ENCODE measurements around the gene TMEM225B.
"Not testable (repeated sequence)": the region's sequence is repeated elsewhere in the genome, so short reads cannot be mapped to it uniquely, and the experiment has no call there.

TMEM225B gene, protein sequence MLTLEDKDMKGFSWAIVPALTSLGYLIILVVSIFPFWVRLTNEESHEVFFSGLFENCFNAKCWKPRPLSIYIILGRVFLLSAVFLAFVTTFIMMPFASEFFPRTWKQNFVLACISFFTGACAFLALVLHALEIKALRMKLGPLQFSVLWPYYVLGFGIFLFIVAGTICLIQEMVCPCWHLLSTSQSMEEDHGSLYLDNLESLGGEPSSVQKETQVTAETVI

DNA sequence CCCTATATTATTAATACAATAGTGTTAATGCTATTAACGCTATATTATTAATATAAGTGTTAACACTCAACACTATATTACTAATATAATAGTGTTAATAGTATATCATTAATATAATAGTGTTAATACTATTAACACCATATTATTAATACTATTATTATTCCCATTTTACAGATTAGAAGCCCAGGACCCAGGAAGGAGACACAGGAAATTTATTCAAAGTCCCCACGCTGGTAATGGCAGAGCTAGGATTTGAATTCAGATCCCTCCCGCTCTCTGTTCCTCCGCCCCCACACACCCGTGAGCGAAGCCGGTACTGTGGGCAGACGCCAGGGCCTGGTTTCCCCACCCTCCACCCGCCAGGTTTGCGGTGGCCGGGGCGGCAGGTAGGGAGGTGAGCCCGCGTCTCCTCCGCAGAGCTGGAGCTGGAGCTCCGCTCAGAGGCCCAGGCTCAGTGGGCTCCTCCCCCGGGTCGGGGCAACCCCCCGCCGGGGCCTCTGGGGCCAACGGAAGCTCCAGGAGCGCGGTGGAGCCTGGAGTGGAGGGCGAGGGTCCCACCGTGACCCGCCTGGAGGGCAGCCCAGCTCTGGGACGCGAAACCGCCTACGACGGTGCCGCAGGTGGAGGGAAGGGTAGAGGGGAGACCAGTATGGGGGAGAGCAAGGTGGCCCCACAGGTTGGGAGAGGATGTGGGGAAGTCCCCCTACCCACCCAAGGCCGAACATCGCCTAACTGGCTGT lies at the start of gene TMEM225B:
Gene TMEM225B (plus strand): TSS at position 506 of the 740 bp plus-strand sequence. CDS start 6,122 bp downstream, outside the sequence.
- no peak for DNase-seq

DNA sequence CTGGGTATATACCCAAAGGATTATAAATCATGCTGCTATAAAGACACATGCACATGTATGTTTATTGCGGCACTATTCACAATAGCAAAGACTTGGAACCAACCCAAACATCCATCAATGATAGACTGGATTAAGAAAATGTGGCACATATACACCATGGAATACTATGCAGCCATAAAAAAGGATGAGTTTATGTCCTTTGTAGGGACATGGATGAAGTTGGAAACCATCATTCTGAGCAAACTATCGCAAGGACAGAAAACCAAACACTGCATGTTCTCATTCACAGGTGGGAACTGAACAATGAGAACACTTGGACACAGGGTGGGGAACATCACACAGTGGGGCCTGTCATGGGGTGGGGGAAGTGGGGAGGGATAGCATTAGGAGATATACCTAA lies 48.5 kb upstream of the TMEM225B start:
- not testable (repeated sequence) for DNase-seq

DNA sequence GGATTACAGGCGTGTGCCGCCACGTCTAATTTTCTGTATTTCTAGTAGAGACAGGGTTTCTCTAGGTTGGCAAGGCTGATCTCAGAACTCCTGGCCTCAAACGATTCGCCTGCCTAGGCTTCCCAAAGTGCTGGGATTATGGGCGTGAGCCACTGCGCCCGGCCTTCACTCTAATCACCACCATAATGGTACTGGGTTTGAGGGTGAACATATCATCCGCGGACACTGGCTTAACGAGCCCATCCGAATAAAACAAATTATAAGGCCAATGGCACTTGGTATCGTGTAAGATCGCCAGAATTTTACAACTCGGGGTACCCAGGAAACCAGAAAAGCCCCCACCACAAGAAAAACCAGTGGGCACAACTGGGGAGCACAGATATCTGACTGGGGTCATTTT lies 46.7 kb upstream of the TMEM225B start:
- DNase-seq = no peak

DNA sequence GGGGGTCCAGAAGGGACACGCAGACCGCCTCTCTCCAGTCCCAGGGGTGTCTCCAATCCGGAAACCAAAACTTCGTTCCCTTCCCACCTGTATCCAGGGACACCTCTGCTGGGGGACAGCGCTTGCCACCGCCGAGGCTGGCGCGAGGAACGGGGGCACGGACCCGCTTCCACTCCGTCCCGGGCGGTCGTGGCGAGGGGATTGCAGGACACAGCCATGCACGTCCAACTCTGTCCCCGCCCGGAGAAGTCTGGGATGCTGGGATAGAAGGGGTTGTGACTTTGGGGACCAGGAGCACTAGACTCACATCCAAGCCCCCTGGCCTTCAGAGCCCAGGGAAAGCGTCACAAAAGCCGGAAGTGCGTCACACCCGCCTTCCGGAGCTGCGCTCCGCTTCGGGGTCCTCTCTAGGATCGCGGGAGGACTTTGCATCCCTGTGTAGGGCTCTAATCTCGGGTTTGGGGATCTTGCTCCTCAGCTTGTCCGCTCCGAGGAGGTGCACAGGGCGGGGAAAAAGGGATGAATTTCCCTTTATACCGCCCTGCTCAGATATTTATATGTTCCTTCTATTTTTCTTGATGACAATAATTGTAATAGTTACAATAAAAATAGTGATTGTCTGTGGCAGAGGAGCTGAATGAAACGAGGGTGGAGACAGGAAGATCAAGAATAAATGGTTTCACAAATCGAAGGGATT lies 46.2 kb upstream of the TMEM225B start, which contains the start of gene FAM200A:
Gene FAM200A (minus strand): TSS at position 348 of the 697 bp plus-strand sequence. CDS start 3,707 bp downstream, outside the sequence.
- DNase-seq = peak; percentile 89

DNA sequence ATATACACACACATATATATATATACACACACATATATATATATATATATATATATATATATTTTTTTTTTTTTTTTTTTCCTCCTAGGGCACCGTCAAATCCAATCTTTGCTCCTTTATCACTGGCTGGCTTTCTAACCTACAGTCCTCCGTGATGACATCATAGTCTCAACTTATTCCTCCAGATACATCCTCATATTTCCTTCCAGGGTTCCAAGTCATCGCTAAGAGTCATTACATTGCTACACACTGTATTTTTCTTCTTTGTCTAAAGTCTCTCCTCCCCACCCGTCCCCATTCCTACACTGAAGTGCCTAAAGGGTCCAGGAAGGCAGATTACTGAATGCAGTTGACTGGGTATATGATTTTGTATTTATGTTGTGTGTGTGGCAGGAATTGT lies 45.0 kb upstream of the TMEM225B start:
- DNase-seq = no peak

DNA sequence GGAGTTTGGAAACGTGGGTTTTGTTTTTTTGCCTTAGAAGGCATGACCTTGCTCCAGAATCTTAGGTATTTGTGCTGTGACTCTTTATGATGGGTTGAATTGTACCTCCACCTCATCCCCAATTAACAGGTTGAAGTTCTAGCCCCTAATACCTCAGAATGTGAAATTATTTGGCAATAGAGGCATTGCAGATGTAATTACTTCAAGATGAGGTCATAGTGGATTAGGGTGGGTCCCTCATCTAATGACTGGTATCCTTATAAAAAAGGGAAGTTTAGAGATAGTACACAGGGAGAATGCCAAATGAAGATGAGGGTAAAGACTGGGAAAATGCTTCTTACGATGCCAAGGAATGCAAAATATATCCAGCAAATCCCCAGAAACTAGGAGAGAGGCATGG lies 43.1 kb upstream of the TMEM225B start:
- no peak for DNase-seq

DNA sequence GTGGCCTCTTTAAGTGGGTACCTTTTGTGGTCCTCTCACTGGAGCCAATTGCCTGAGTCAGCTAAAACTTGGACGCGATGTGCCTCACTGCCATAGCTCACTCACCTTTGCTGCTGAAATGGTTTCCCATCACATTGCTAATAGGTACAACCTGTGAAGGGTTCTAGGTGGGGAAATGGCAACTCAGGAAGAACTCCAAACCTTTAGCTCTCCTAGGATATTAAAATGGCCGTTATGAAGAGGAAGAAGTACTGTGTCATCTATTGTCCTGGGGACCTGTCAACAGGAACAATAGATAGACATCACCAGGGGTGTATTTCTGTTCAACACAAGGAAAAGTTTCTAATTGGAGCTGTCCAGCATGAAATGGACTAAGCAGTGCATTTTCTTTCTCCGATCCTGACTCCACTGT lies 40.9 kb upstream of the TMEM225B start:
- DNase-seq = no peak

DNA sequence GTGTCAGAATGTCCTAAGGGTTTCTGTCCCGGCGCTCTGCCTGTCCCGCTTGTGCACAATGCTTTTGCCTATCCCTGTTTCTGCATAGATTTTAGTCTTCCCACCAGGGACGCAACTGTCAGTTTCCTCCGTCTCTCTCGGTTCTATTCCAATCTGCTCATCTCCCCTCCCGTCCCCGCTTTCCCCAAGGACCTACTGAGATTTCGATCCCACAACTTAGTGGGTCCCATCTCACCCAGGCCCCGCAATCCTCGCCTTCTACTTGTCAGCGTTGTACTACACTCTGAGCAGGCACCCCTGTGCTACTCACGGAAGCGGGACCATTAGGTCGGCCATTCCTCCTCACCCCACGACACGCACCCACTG lies 40.1 kb upstream of the TMEM225B start:
- no peak for DNase-seq

DNA sequence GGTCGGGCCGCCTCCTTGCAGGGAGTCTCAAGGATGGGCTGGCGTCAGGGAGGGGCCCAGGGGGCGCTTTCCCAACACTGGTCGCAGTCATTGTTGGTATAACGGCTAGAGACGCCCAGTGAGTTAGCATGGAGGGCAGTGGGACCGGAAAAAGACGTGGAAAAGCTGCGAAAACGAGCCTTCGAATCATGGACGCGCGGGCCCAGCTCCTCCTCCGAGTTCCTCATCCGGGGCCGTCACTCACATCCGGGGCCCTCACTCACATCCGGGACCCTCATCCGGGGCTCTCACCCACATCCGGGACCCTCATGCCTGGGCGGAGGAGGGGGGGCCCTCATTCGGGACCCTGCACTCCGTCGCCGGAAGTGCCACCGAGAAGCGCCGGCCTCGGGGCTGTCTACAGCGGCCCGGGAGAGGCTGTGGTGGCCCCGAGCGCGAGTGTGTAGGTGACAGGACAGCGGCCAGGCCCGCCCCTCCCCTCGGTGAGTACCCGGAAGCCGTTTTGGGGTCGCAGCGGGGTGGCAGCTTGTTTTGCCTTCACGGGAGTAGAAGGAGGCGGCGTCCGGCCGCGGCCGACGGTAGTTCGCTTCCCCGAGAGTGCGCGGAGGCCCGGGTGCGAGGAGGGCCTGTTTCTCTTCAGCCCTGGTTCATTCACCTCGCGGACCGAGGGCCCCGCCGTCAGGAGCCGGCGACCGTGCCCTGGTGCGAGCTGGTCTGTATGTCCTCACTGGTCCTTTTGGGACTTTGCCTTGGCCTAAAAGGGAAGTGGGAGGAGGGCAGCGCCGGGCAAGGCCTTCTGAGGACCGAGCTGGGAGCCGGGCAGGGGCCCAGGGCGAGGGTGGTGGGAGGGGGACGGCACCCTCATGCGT lies 39.5 kb upstream of the TMEM225B start, which contains the start of gene ZNF655:
Gene ZNF655 (plus strand): TSS at position 337 of the 869 bp plus-strand sequence. CDS start 1,918 bp downstream, outside the sequence.
- peak; percentile 94 for DNase-seq

DNA sequence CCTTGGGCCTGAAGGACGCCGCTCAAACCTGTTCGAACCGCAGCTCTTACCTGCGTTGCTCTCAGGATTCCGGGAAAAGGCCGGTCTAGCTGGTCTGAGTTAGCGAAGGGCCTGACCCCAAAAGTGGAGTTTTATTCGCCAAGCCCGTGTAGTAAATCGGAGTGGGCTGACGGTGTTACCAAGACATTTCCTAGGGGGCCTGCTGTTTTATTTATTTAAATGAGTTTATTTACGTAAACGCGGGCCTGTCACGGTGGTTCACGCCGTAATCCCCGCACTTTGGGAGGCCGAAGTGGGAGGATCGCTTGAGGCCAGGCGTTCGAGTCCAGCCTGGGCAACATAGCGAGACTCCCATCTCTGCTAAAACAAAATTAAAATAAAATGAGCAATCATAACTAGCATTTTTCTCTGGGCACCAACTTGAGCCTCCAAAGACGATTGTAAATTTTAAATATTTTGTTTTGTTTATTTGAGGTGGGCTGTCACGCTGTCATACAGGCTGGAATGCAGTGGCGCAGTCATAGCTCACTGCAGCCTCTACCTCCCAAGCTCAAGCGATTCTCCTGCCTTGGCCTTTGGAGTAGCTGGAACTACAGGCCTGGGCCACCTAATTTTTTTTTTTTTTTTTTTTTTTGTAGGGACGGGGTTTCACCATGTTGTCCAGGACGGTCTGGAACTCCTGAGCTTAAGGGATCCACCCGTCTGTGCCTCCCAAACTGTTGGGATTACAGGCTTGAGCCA lies 38.7 kb upstream of the TMEM225B start:
- DNase-seq = no peak

DNA sequence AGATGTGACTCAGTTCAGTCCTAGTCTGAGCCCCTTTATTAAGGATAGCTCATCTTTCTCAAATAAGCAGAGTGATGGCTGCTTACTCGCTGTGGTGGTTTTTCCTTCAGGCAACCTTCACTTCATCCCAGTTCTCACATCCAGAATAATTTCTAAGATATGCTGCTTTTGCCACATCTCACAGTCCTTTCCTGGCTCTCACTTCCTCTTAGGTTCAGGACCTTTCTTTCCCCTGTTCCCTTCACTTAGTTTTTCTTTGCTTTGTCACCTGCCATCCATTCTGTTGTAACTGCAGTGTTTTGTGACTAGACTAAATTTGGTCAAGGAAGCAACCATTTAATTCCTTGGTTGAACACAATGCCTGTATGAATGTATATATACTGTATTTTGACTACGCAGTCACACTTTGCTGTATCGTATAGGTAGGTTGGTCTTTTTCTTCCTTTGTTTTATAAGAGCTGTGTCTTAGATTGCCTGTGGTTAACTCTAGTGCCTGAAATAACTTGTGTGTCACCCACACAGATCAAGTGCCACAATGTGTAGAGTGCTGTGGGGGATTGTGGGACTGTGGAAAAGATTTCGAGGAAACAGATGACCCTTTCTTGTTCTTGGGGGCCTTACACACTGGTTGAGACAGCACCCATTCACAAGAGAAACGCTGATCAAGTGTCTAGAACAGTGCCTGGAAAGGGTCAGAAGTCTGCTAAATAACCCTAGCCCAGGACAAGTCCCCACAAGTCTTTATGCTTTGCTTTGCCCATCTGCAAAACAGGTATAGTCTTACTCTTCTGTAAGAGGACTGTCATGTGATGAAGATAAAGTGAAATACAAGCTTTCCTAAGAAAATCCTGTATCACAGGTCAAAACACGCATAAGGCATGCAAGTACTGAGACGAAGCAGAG lies 37.0 kb upstream of the TMEM225B start:
- no peak for DNase-seq

DNA sequence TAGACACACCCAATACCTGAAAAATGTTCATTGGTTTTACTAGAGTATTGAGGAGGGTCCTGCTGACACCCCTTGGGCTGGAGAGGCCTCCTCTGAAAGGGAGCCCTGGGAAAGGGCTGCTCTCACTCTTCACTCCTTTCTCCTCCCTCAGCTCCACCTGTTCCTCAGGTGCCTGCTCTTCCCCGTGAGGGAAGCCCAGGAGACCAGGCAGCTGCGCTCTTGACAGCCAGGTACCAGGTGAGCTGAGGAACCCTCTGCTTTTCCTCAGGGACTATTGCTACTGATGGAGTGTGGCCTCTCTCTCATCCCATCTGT lies 36.4 kb upstream of the TMEM225B start:
- DNase-seq = no peak

DNA sequence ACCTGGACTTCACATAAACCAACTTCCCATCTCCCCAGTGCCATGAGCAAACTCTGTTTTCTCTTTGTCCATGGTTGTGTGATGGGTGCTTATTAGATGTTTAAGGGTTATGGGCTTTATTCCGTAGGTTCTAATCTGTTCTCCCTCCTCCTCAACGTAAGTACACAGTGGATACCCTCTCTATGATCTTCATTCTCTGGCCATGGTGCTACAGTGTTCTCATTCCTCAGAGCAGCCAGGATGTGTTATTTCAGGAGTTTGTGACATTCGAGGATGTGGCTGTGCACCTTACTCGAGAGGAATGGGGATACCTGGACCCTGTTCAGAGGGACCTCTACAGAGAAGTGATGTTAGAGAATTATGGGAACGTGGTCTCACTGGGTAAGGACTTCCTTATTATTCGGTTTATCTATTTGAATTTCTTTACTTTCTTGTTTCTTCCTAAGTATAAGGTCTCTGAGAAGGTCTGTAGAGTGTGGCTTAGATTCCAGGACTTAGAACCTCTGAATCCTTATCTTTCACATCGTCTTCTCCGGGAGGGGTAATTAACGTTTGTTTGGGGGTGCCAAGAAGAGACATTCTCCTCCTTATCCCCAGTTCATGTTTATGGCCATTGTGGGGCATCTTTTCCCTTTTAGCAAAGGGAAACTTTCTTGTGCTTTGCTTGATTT lies 35.8 kb upstream of the TMEM225B start:
- DNase-seq = no peak

DNA sequence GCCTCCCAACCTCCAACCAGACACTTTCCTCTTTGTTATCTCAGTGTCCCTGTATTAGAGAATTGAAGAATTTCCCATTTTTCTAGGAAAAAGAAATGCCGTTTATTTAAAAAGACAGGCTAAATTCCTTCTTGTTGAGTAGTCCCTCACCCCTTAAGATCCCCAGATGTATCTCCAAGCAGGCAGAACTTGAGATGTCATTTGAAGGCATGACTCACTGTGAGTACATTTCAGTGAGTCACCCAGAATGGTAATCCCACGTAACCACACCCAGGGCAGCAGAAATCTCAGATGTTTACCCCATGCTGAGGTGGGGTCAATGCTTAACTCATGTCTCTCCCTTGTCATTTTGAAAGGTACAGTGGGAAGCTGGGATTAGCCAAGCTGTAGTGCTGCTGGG lies 35.2 kb upstream of the TMEM225B start:
- no peak for DNase-seq

DNA sequence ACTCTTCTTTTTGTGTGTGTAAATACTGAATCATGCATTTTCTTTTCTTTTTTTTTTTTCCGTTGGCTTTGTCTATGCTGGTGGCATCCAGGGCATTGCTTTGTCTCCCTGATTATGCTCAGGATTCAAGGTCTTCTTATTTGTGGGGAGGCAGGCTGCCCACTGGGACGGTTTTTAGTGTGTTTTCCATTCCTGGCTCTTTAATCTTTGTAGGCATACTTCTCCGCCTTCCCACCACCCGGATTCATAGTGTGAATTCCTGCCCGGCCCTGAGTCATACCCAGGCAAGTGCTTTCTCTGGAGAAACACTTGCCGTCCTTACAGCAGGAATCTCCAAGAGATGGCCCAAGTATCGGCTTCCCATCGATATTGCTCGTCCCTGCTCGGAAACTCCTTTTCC lies 34.4 kb upstream of the TMEM225B start:
- no peak for DNase-seq

DNA sequence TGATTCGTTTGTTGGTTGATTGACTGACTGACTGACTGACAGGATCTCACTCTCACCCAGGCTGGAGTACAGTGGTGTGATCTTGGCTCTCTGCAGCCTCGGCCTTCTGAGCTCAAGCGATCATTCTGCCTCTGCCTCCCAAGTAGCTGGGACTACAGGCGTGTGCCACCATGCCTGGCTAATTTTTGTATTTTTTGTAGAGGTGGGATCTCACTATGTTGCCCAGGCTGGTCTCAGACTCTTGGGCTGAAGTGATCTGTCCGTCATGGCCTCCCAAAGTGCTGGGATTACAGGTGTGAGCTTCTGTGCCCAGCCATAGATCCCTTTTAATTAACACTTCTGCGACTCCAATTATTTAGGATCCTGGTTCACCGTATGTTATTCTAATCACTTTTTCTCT lies 29.3 kb upstream of the TMEM225B start:
- not testable (repeated sequence) for DNase-seq

DNA sequence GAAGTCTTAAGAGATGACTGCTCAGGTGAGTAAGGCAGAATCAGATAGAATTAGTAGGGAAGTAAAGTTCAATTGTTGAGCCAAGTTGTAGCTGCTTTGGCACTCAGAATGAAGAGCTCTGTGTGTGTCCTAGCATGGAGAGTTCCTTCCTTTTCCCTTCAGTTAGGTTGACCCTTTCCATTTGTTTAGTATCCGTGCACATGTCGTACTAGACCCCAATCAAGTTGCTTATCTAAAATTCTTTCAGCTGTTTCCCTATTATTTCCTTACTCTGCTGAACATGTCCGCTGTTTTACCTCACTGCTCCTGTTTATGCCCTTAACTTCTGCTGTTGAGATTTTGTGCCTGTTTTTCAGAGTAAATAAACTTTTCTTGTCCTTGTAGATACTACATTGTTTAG lies 26.3 kb upstream of the TMEM225B start:
- DNase-seq = no peak

DNA sequence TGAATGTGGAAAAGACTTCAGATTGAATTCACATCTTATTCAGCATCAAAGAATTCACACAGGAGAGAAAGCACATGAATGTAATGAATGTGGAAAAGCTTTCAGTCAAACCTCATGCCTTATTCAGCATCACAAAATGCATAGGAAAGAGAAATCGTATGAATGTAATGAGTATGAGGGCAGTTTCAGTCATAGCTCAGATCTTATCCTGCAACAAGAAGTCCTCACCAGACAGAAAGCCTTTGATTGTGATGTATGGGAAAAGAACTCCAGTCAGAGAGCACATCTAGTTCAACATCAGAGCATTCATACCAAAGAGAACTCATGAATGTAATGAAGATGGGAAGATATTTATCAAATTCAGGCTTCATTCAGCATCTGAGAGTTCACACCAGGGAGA lies 24.8 kb upstream of the TMEM225B start:
- no peak for DNase-seq

DNA sequence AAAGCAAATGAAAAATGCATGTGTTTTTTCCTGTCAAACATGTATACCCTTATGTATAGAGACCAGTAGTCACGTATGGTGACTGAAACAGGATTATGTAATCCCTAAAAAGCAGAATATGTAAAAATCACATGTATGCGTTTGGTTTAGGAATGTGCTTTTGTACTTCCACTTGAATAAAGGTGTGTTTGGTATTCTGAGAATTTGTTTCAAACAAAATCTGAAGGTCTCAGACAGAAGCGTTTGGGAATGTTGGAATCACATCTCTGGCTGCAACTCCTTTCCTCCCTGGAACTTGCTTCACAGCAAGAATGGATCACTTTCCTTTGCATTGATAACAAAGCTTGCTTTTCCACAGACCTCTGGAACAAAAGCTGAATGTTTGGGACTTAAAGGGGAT lies 21.8 kb upstream of the TMEM225B start:
- no peak for DNase-seq

DNA sequence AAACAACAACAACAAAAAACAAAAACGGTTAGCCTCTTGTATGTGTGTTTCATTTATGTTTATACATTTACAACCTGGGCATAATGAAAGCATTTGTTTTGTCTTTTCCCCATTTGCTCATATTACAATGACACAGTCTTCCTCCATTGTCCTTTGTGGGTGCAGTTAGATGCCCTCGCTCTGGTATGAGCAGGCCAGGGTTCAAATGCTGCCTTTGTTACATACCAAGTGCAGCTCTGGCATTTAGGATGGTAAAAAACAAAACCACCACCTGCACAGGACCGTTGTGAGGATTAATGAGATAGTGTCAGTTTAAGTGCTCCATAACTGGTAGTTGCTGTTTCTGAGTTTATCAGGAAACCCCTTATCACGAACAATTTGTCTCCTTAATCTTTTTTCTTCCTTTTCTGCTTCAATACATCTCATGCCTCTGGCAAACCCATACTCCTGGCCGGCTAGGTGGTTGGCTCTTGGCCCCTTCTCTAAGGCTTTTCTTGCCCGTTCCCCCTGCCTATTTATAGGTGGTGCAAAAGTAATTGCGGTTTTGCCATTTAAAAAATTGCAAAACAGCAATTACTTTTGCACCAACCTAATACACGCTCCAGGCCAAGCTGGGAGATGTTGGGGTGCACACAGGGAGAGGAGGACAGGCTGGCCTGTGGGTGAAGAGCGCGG lies 18.6 kb upstream of the TMEM225B start:
- DNase-seq = no peak
